ENCODE results near the gene TWF2. TPM values are rescaled to one million over a fixed set of nuclear protein-coding genes. Genes with fewer than 3 reads are reported as not detected.

Gene TWF2
- total RNA-seq, 1 experiment from 2014 or later = 202 TPM

- peak; percentile 29 for DNase-seq (ENCODE audit: low read depth)
Measured at GRCh38 chr3:52238193-52238760, 681 bp downstream of the TWF2 start.

GRCh38 chr3:52237657-52238172 lies 1.2 kb downstream of the TWF2 start:
- DNase-seq (ENCODE audit: low read depth) = peak; percentile 94

GRCh38 chr3:52237006-52237656 lies 1.8 kb downstream of the TWF2 start:
- DNase-seq (ENCODE audit: low read depth) = no peak

GRCh38 chr3:52236424-52236886 lies 2.5 kb downstream of the TWF2 start:
- no peak for DNase-seq (ENCODE audit: low read depth)

- no peak for DNase-seq (ENCODE audit: low read depth)
Measured at GRCh38 chr3:52234516-52235447, 4.2 kb downstream of the TWF2 start.

GRCh38 chr3:52233968-52234367 lies 5.0 kb downstream of the TWF2 start:
- no peak for DNase-seq (ENCODE audit: low read depth)

- DNase-seq (ENCODE audit: low read depth) = no peak
Measured at GRCh38 chr3:52233108-52233591, 5.8 kb downstream of the TWF2 start.

GRCh38 chr3:52232279-52233107 lies 6.5 kb downstream of the TWF2 start:
- DNase-seq (ENCODE audit: low read depth) = no peak

GRCh38 chr3:52231502-52232278 lies 7.3 kb downstream of the TWF2 start:
- peak; percentile 53 for DNase-seq (ENCODE audit: low read depth)

- DNase-seq (ENCODE audit: low read depth) = no peak
Measured at GRCh38 chr3:52230889-52231499, 8.0 kb downstream of the TWF2 start.

- DNase-seq (ENCODE audit: low read depth) = no peak
Measured at GRCh38 chr3:52230461-52230860, 8.5 kb downstream of the TWF2 start.

- no peak for DNase-seq (ENCODE audit: low read depth)
Measured at GRCh38 chr3:52229656-52230055, 9.3 kb downstream of the TWF2 start.

- DNase-seq (ENCODE audit: low read depth) = no peak
Measured at GRCh38 chr3:52228751-52229291, 10.1 kb downstream of the TWF2 start.

GRCh38 chr3:52228266-52228665 lies 10.7 kb downstream of the TWF2 start:
- DNase-seq (ENCODE audit: low read depth) = no peak

GRCh38 chr3:52227766-52228165 lies 11.2 kb downstream of the TWF2 start:
- DNase-seq (ENCODE audit: low read depth) = no peak

- no peak for DNase-seq (ENCODE audit: low read depth)
Measured at GRCh38 chr3:52227117-52227516, 11.8 kb downstream of the TWF2 start.

- DNase-seq (ENCODE audit: low read depth) = no peak
Measured at GRCh38 chr3:52226229-52226817, 12.6 kb downstream of the TWF2 start.

GRCh38 chr3:52225452-52226228 lies 13.3 kb downstream of the TWF2 start, which contains the start of gene TLR9:
Gene TLR9, minus strand, starts transcription at chr3:52225645. Its CDS starts 116 bp downstream, at chr3:52225529.
- no peak for DNase-seq (ENCODE audit: low read depth)

Measured in HT1080 (cell line).